PFSK-1 (cell line): Measurements from ENCODE around the gene EGFL8.

ENCODE experiments used
- FOXP2 ChIP-seq: optimal IDR thresholded peaks from 2 replicates; pipeline ENCODE3; 2011; ENCODE audit warnings: borderline replicate concordance, control low read depth, inconsistent platforms; ENCODE audit not compliant: insufficient read depth; ENCODE audit errors: extremely low read length, extremely low read depth
- POLR2AphosphoS5 ChIP-seq: IDR thresholded peaks from 2 replicates; pipeline ENCODE4 v1.6.1; 2012; ENCODE audit warnings: low read depth, mild to moderate bottlenecking, control low read depth, low read length, moderate library complexity
- REST ChIP-seq, 2 experiments: IDR thresholded peaks; 2 replicates each; pipeline versions ENCODE4 v1.6.1 to v1.8.0; 2011 to 2012; ENCODE audit warnings: low read depth in 2 of 2, low read length in 2 of 2, control low read depth in 1 of 2, inconsistent platforms in 1 of 2, mild to moderate bottlenecking in 1 of 2, moderate library complexity in 1 of 2; ENCODE audit not compliant: insufficient read depth in 1 of 2
- SIN3A ChIP-seq: IDR thresholded peaks from 2 replicates; pipeline ENCODE4 v1.6.1; 2012; ENCODE audit warnings: mild to moderate bottlenecking, low read length, moderate library complexity, borderline replicate concordance; ENCODE audit not compliant: insufficient read depth
- TAF1 ChIP-seq: IDR thresholded peaks from 2 replicates; pipeline ENCODE4 v1.6.1; 2012; ENCODE audit warnings: low read length, control low read depth, borderline replicate concordance; ENCODE audit not compliant: insufficient read depth

EGFL8 gene

GRCh38 chr6:32168350-32168749 is 4.0 kb downstream of the EGFL8 start:
- TF ChIP-seq REST (IDR thresholded peaks at IDR 0.05; ENCODE audit: insufficient read depth in 1 of 2, low read depth in 2 of 2, low read length in 2 of 2) (no peak), TAF1 (no peak), SIN3A (no peak), FOXP2 (no peak), POLR2AphosphoS5 (no peak)

GRCh38 chr6:32168807-32169591 is 4.6 kb downstream of the EGFL8 start:
- TF ChIP-seq REST (IDR thresholded peaks at IDR 0.05; ENCODE audit: insufficient read depth in 1 of 2, low read depth in 2 of 2, low read length in 2 of 2), result no peak
- no peak for TF ChIP-seq FOXP2
- no peak for TF ChIP-seq SIN3A
- TF ChIP-seq POLR2AphosphoS5, result no peak
- TF ChIP-seq TAF1, result no peak

- TF ChIP-seq FOXP2 (no peak), POLR2AphosphoS5 (no peak), SIN3A (no peak), TAF1 (no peak)
These were observed 5.9 kb downstream of the EGFL8 start for GRCh38 chr6:32170294-32170693.

GRCh38 chr6:32171234-32171633 is 6.8 kb downstream of the EGFL8 start:
- TF ChIP-seq POLR2AphosphoS5 (no peak), SIN3A (no peak), FOXP2 (no peak), TAF1 (no peak), REST (IDR thresholded peaks at IDR 0.05; ENCODE audit: insufficient read depth in 1 of 2, low read depth in 2 of 2, low read length in 2 of 2) (no peak)

GRCh38 chr6:32173051-32173727 is 8.8 kb downstream of the EGFL8 start:
- no peak for TF ChIP-seq REST (IDR thresholded peaks at IDR 0.05; ENCODE audit: insufficient read depth in 1 of 2, low read depth in 2 of 2, low read length in 2 of 2)
- no peak for TF ChIP-seq POLR2AphosphoS5
- no peak for TF ChIP-seq TAF1
- no peak for TF ChIP-seq SIN3A
- TF ChIP-seq FOXP2, result no peak
